HepG2 (cell line): ENCODE measurements around the gene SOCS1. TPM values are rescaled to one million over a fixed set of nuclear protein-coding genes. Genes with fewer than 3 reads are reported as not detected.
A peak's percentile ranks its signal among the peaks of the same experiment; 100 is the strongest.

Experiments
- CCAR2 ChIP-seq: fragments of 200-400 bp; formaldehyde crosslinking; optimal IDR thresholded peaks from 2 replicates; pipeline ENCODE3; 2018; ENCODE audit warnings: low read depth, mild to moderate bottlenecking, low read length, moderate library complexity
- EHMT2 ChIP-seq: fragments of 200-600 bp; sonication (generic); IDR thresholded peaks from 2 replicates; pipeline ENCODE4 v1.7.0; 2017; ENCODE audit warnings: antibody characterized with exemption, low read depth, low read length, borderline replicate concordance
- KLF6 ChIP-seq: IDR thresholded peaks from 2 replicates; pipeline ENCODE4 v1.8.0; 2016; ENCODE audit warnings: missing biosample characterization, missing genetic modification reagents
- MTF1 ChIP-seq: sonication (generic); formaldehyde crosslinking; IDR thresholded peaks from 2 replicates; pipeline ENCODE4 v1.5.0; 2020; ENCODE audit warnings: missing genetic modification reagents
- MYC ChIP-seq: sonication (generic); formaldehyde crosslinking; IDR thresholded peaks from 2 replicates; pipeline ENCODE4 v1.9.0; 2021; ENCODE audit warnings: missing genetic modification reagents, borderline replicate concordance
- PITX1 ChIP-seq: sonication (generic); formaldehyde crosslinking; IDR thresholded peaks from 2 replicates; pipeline ENCODE4 v1.5.1; 2020; ENCODE audit warnings: mild to moderate bottlenecking, missing genetic modification reagents
- RCOR2 ChIP-seq: IDR thresholded peaks from 2 replicates; pipeline ENCODE4 v1.6.1; 2016; ENCODE audit warnings: missing biosample characterization, missing genetic modification reagents
- RELA ChIP-seq: sonication (generic); formaldehyde crosslinking; IDR thresholded peaks from 2 replicates; pipeline ENCODE4 v1.4.0; 2020; ENCODE audit warnings: missing genetic modification reagents
- RFX3 ChIP-seq: IDR thresholded peaks from 2 replicates; pipeline ENCODE4 v1.6.1; 2016; ENCODE audit warnings: missing biosample characterization, missing genetic modification reagents
- SP4 ChIP-seq: sonication (generic); formaldehyde crosslinking; IDR thresholded peaks from 2 replicates; pipeline ENCODE4 v1.8.1; 2023; ENCODE audit warnings: mild to moderate bottlenecking, missing genetic modification reagents
- TSC22D2 ChIP-seq: sonication (generic); formaldehyde crosslinking; IDR thresholded peaks from 2 replicates; pipeline ENCODE4 v1.5.1; 2020; ENCODE audit warnings: missing genetic modification reagents, mild to moderate bottlenecking, borderline replicate concordance
- ZNF383 ChIP-seq: sonication (generic); formaldehyde crosslinking; IDR thresholded peaks from 2 replicates; pipeline ENCODE4 v1.4.0; 2020; ENCODE audit warnings: missing genetic modification reagents, mild to moderate bottlenecking, borderline replicate concordance
- ZNF543 ChIP-seq: sonication (generic); formaldehyde crosslinking; IDR thresholded peaks from 2 replicates; pipeline ENCODE4 v1.4.0; 2020; ENCODE audit warnings: mild to moderate bottlenecking, missing genetic modification reagents
- ZNF616 ChIP-seq: sonication (generic); formaldehyde crosslinking; IDR thresholded peaks from 2 replicates; pipeline ENCODE4 v1.5.0; 2020; ENCODE audit warnings: low read depth, mild to moderate bottlenecking, missing genetic modification reagents
- ZNF768 ChIP-seq: sonication (generic); formaldehyde crosslinking; IDR thresholded peaks from 2 replicates; pipeline ENCODE4 v1.4.0; 2020; ENCODE audit warnings: missing genetic modification reagents
- ZSCAN22 ChIP-seq: sonication (generic); formaldehyde crosslinking; IDR thresholded peaks from 2 replicates; pipeline ENCODE4 v1.4.0; 2020; ENCODE audit warnings: mild to moderate bottlenecking, missing genetic modification reagents
- ZSCAN29 ChIP-seq: sonication (generic); formaldehyde crosslinking; conservative IDR thresholded peaks from 2 replicates; pipeline ENCODE4 v1.4.0; 2020; ENCODE audit warnings: mild to moderate bottlenecking, missing genetic modification reagents
- polyA plus RNA-seq, 8 experiments: library from polyadenylated mRNA; depleted of rRNA in 3 of 8; stranded (reverse) in 7 of 8; unstranded in 1 of 8; fragments of >200 nt; fragmentation: Illumina TruSeq in 4 of 8; extraction: Trizol in 4 of 8; gene quantifications; 2 replicates each; pipeline versions ENCODE4 v1.2.1 to v1.2.3, GENCODE V29; 2011 to 2016; ENCODE audit warnings: low read depth in 4 of 8, missing spikeins in 1 of 8, mixed read lengths in 1 of 8; ENCODE audit not compliant: insufficient read depth in 1 of 8
- total RNA-seq, 5 experiments: library from RNA; depleted of rRNA; stranded (reverse); fragments of >200 nt; fragmentation: Illumina TruSeq; extraction: Trizol; gene quantifications; 2 replicates each; pipeline ENCODE4 v1.2.3, GENCODE V29; 2016; ENCODE audit warnings: low read depth in 1 of 5
- TF ChIP-seq, protein P1 (sequence below): sonication (generic); formaldehyde crosslinking; conservative IDR thresholded peaks from 2 replicates; pipeline ENCODE4 v1.4.0; 2020; ENCODE audit warnings: mild to moderate bottlenecking, missing genetic modification reagents, moderate library complexity
- TF ChIP-seq, protein P2 (sequence below): sonication (generic); formaldehyde crosslinking; conservative IDR thresholded peaks from 2 replicates; pipeline ENCODE4 v1.4.0; 2020; ENCODE audit warnings: missing genetic modification reagents
- TF ChIP-seq, protein P3 (sequence below): sonication (generic); formaldehyde crosslinking; IDR thresholded peaks from 2 replicates; pipeline ENCODE4 v1.8.0; 2022; ENCODE audit warnings: mild to moderate bottlenecking, missing genetic modification reagents, moderate library complexity
- TF ChIP-seq, protein P4 (sequence below): sonication (generic); formaldehyde crosslinking; IDR thresholded peaks from 2 replicates; pipeline ENCODE4 v1.5.0; 2020; ENCODE audit warnings: missing genetic modification reagents, mild to moderate bottlenecking, borderline replicate concordance
- TF ChIP-seq, protein P5 (sequence below): sonication (generic); formaldehyde crosslinking; IDR thresholded peaks from 2 replicates; pipeline ENCODE4 v1.4.0; 2020; ENCODE audit warnings: missing genetic modification reagents
- TF ChIP-seq, protein P6 (sequence below): sonication (generic); formaldehyde crosslinking; IDR thresholded peaks from 2 replicates; pipeline ENCODE4 v1.4.0; 2020; ENCODE audit warnings: mild to moderate bottlenecking, missing genetic modification reagents

The SOCS1 gene
- total and polyA plus RNA-seq, 2 of the 13 experiments (the other 11 are each of a cell fraction or from before 2014, with no cell fraction given), result 5.3 to 6.3 TPM

DNA sequence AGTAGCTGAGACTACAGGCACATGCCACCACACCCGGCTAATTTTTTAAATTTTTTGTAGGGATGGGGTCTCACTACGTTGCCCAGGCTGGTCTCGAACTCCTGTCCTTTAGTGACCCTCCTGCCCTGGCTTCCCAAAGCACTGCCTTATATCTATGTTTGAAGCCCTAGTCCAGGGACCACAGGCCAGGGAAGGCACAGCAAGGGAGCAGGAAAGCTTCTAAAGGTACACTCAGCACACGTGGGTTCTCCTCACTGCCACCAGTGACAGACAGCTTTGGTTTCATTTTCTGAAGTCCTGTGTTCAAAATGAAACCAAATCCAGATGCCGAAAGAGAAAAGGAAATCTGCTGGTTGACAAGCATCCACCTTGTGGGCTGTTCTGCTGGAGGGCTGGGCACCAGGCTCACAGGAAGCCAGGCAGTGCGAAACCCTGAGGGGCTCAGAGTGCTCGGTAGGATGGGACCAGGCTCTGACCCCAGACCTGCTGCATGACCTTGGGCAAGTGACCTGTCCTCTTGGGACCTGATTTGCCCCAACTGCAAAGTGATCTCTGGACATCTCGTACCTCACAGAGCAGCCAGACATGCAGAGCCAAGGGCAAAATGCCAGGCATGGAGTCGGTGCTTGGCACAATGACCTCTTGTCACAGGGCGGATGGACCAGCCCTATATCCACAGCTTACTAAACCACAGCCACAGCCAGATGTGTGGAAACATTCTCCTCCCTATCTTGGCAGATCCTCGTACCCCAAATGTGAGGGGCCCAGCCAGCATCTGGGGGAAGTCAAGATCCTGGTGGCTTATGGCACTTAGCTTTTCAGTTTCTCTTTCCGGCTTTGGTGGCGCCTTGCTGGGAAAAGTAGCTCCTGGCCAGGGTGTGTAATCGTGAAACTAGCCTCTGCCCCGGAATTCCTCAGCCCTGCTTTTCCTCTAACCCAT lies 2.8 kb upstream of the SOCS1 start (continued):
- TF ChIP-seq, protein P1, sequence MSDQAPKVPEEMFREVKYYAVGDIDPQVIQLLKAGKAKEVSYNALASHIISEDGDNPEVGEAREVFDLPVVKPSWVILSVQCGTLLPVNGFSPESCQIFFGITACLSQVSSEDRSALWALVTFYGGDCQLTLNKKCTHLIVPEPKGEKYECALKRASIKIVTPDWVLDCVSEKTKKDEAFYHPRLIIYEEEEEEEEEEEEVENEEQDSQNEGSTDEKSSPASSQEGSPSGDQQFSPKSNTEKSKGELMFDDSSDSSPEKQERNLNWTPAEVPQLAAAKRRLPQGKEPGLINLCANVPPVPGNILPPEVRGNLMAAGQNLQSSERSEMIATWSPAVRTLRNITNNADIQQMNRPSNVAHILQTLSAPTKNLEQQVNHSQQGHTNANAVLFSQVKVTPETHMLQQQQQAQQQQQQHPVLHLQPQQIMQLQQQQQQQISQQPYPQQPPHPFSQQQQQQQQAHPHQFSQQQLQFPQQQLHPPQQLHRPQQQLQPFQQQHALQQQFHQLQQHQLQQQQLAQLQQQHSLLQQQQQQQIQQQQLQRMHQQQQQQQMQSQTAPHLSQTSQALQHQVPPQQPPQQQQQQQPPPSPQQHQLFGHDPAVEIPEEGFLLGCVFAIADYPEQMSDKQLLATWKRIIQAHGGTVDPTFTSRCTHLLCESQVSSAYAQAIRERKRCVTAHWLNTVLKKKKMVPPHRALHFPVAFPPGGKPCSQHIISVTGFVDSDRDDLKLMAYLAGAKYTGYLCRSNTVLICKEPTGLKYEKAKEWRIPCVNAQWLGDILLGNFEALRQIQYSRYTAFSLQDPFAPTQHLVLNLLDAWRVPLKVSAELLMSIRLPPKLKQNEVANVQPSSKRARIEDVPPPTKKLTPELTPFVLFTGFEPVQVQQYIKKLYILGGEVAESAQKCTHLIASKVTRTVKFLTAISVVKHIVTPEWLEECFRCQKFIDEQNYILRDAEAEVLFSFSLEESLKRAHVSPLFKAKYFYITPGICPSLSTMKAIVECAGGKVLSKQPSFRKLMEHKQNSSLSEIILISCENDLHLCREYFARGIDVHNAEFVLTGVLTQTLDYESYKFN (CRISPR knock-in tag), result peak; percentile 68; the same call in 1 of the 2 replicates
- TF ChIP-seq RCOR2 (CRISPR knock-in tag) (peak; percentile 56), TSC22D2 (CRISPR knock-in tag) (0 out of 2 replicates have a peak, but pooled peaks have one; percentile 39), CCAR2 (no peak), MYC (CRISPR knock-in tag) (no peak), RELA (CRISPR knock-in tag) (no peak), EHMT2 (no peak), ZNF543 (CRISPR knock-in tag) (no peak; the same call in 1 of the 2 replicates), ZNF768 (CRISPR knock-in tag) (peak; percentile 61), SP4 (CRISPR knock-in tag) (0 out of 2 replicates have a peak, but pooled peaks have one; percentile 56), RFX3 (no peak), ZNF616 (CRISPR knock-in tag) (peak; percentile 36; the same call in 1 of the 2 replicates), PITX1 (CRISPR knock-in tag) (peak; percentile 9; the same call in 1 of the 2 replicates), ZSCAN22 (no peak), MTF1 (CRISPR knock-in tag) (no peak), ZNF383 (CRISPR knock-in tag) (no peak), KLF6 (CRISPR knock-in tag) (peak; percentile 46; the same call in 1 of the 2 replicates), ZSCAN29 (CRISPR knock-in tag) (0 out of 2 replicates have a peak, but pooled peaks have one; percentile 83)
- TF ChIP-seq, protein P2, sequence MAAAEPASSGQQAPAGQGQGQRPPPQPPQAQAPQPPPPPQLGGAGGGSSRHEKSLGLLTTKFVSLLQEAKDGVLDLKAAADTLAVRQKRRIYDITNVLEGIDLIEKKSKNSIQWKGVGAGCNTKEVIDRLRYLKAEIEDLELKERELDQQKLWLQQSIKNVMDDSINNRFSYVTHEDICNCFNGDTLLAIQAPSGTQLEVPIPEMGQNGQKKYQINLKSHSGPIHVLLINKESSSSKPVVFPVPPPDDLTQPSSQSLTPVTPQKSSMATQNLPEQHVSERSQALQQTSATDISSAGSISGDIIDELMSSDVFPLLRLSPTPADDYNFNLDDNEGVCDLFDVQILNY (CRISPR knock-in tag), result no peak
- TF ChIP-seq, protein P3, sequence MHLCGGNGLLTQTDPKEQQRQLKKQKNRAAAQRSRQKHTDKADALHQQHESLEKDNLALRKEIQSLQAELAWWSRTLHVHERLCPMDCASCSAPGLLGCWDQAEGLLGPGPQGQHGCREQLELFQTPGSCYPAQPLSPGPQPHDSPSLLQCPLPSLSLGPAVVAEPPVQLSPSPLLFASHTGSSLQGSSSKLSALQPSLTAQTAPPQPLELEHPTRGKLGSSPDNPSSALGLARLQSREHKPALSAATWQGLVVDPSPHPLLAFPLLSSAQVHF (CRISPR knock-in tag), result no peak
- TF ChIP-seq, protein P4, sequence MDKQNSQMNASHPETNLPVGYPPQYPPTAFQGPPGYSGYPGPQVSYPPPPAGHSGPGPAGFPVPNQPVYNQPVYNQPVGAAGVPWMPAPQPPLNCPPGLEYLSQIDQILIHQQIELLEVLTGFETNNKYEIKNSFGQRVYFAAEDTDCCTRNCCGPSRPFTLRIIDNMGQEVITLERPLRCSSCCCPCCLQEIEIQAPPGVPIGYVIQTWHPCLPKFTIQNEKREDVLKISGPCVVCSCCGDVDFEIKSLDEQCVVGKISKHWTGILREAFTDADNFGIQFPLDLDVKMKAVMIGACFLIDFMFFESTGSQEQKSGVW (CRISPR knock-in tag), result no peak
- TF ChIP-seq, protein P5, sequence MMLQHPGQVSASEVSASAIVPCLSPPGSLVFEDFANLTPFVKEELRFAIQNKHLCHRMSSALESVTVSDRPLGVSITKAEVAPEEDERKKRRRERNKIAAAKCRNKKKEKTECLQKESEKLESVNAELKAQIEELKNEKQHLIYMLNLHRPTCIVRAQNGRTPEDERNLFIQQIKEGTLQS (CRISPR knock-in tag), result no peak
- TF ChIP-seq, protein P6, sequence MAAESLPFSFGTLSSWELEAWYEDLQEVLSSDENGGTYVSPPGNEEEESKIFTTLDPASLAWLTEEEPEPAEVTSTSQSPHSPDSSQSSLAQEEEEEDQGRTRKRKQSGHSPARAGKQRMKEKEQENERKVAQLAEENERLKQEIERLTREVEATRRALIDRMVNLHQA (CRISPR knock-in tag), result no peak
